Measurements from ENCODE around the gene ANKH. TPM values are rescaled to one million over a fixed set of nuclear protein-coding genes. Genes with fewer than 3 reads are reported as not detected.
"Not testable (repeated sequence)": the region's sequence is repeated elsewhere in the genome, so short reads cannot be mapped to it uniquely, and the experiment has no call there.

Gene ANKH
- total RNA-seq, 1 donor from 2014 or later, result 233 TPM

- intact Hi-C loops (cut with DNase I), result no loop called here
- no peak for DNase-seq (ENCODE audit: low spot score)
Observed at GRCh38 chr5:14863105-14863504, 8.5 kb downstream of the ANKH start.

DNA sequence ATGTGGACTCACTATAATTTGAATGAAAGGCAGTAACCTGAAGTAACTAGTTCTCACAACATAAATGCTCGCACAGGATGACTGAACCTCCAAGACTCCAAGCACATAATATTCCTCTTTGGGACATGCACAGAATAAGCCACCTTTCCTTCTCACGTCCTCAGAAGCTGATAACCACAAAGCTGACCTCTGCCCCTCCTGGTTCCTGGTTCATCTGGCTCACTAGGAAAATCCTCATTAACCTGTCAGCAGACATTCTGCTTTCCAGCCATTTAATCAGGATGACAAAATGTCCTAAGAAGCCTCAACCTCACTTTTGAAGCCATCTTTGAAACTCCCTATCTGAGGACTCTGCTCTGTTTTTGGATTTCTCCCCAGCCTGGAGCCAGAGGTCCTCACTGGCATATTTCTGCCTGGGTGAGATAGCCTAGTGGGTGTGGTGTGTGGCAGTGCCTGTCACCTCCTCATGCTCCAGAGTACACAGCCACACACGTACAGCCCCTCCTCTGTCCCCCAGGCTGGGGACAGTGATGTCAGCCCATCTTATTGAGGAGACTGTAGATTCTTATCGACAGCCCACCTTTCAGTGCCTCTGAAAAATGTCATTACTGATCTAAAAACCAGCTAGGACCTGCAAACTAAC lies 10.3 kb downstream of the ANKH start:
- no peak for DNase-seq (ENCODE audit: low spot score)
- intact Hi-C loops (cut with DNase I), result no loop called here

GRCh38 chr5:14859980-14860379 lies 11.6 kb downstream of the ANKH start:
- intact Hi-C loops (cut with DNase I), result no loop called here
- no peak for DNase-seq (ENCODE audit: low spot score)

DNA sequence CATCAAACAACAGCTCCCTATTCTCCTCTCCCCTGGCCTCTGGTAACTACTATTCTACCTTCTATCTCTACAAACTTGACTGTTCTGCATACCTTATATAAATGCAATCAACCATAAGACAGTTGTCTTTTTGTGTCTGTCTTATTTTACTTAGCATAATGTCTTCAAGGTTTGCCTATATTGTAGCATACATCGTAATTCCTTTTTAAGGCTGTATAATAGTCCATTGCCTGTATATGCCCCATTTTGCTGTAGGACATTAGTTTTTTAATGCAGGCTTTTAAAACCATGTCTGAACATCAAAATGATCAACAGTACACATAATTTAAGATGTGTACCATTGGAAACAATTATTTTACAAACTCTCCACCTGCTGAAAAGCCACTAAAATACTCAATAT lies 12.4 kb downstream of the ANKH start:
- no peak for DNase-seq (ENCODE audit: low spot score)
- intact Hi-C loops (cut with DNase I), result no loop called here

- DNase-seq (ENCODE audit: low spot score), result no peak
- intact Hi-C loops (cut with DNase I), result no loop called here
Observed at GRCh38 chr5:14855366-14855765, 16.2 kb downstream of the ANKH start.

GRCh38 chr5:14854799-14855198 lies 16.8 kb downstream of the ANKH start:
- intact Hi-C loops (cut with DNase I), result no loop called here
- DNase-seq (ENCODE audit: low spot score), result no peak

- no peak for DNase-seq (ENCODE audit: low spot score)
- intact Hi-C loops (cut with DNase I), result no loop called here
Observed at GRCh38 chr5:14853685-14854084, 17.9 kb downstream of the ANKH start.

DNA sequence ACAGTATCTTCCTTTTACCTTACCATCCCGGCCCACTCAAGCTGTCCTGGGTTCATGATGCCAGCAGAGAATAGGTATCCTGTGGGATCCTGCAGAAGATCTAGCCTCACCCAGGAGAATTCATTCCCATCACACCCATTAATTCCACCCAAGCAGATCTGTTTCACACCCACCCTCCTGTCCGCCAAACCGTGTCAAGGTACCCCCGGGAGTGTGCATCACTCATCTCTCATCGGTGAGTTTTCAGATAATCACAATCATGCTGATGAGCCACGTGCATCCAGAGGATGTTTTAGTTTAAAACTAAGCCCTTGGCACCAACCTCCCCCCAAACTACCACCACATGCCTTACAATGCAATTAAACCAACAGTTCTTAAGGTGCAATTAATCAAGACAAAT lies 18.8 kb downstream of the ANKH start:
- DNase-seq (ENCODE audit: low spot score), result no peak
- intact Hi-C loops (cut with DNase I), result no loop called here

- DNase-seq (ENCODE audit: low spot score), result no peak
- intact Hi-C loops (cut with DNase I), result no loop called here
Observed at GRCh38 chr5:14851999-14852526, 19.5 kb downstream of the ANKH start.

DNA sequence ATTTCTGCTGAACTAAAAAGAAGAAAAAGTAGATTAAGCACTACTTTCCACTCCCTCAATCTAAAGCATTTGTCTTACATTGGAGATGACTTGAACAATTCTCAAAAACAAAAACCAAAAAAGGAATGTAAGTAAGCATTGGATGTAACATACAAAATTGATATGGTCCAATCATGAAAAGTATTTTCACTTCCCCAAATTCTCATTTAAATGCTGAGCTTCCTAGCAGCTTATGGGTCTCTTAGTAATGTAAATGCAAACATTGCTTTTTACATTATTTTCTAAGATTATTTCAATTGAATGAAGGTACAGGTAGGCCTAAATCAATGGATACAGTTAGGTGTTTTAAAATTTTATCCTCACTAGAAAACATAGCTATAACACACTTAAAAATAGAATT lies 20.0 kb downstream of the ANKH start:
- intact Hi-C loops (cut with DNase I), result no loop called here
- no peak for DNase-seq (ENCODE audit: low spot score)

- intact Hi-C loops (cut with DNase I), result no loop called here
- no peak for DNase-seq (ENCODE audit: low spot score)
Observed at GRCh38 chr5:14851050-14851419, 20.5 kb downstream of the ANKH start.

GRCh38 chr5:14850419-14851049 lies 21.0 kb downstream of the ANKH start:
- DNase-seq (ENCODE audit: low spot score), result no peak
- intact Hi-C loops (cut with DNase I), result no loop called here

GRCh38 chr5:14849516-14850294 lies 21.9 kb downstream of the ANKH start:
- intact Hi-C loops (cut with DNase I), result no loop called here
- DNase-seq (ENCODE audit: low spot score), result no peak

GRCh38 chr5:14848942-14849341 lies 22.6 kb downstream of the ANKH start:
- DNase-seq (ENCODE audit: low spot score); intact Hi-C loops (cut with DNase I): not testable (repeated sequence)

DNA sequence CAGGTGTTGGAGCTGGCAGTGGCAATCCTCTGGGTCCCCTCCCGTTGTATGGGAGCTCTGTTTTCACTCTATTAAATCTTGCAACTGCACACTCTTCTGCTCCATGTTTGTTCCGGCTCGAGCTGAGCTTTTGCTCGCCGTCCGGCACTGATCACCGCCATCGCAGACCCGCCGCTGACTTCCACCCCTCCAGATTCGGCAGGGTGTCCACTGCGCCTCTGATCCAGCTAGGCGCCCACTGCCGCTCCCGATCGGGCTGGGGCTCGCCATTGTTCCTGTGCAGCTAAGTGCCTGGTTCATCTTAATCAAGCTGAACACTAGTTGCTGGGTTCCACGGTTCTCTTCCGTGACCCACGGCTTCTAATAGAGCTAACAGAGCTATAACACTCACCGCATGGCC lies 23.2 kb downstream of the ANKH start:
- intact Hi-C loops (cut with DNase I), result no loop called here
- no peak for DNase-seq (ENCODE audit: low spot score)

GRCh38 chr5:14847471-14847870 lies 24.1 kb downstream of the ANKH start:
- no peak for DNase-seq (ENCODE audit: low spot score)
- intact Hi-C loops (cut with DNase I), result no loop called here

DNA sequence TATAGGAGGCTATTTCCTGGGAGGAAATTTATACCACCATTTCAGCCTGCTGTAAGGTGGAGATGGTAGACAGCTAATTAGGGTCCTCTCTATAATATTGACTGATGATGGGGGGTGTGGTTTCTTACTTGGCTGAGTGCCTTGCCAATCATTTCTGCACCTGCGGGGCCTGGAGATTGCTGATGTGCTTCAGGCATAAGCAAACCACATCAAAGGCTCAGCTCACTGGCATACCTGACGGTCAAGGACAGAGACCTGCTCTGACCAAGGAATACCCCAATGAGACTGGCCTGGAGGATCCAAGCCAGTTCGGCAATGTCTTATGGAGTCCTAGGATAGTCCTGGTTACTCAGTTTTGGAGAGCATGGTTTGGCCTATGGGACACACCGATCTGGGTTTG lies 29.5 kb downstream of the ANKH start:
- intact Hi-C loops (cut with DNase I), result no loop called here
- DNase-seq (ENCODE audit: low spot score), result no peak

DNA sequence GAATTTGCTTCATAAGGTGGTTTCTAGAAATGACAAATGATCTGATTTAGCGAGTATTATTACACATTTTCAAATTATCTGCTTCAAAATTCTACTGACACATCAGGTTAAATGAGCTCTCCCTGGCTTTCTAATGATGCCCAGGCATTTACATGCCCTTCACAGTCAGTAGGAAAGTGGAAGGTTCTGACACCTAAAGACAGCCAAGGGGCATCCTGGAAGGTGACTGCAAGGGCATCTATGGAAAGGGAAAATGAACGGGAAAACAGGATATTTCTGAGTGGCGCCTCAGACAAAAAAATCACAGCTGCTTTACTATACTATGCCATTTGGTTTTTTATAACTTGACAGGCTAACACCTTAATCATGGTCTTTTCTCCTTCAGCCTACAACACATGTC lies 31.0 kb downstream of the ANKH start:
- DNase-seq (ENCODE audit: low spot score), result no peak
- intact Hi-C loops (cut with DNase I), result no loop called here

DNA sequence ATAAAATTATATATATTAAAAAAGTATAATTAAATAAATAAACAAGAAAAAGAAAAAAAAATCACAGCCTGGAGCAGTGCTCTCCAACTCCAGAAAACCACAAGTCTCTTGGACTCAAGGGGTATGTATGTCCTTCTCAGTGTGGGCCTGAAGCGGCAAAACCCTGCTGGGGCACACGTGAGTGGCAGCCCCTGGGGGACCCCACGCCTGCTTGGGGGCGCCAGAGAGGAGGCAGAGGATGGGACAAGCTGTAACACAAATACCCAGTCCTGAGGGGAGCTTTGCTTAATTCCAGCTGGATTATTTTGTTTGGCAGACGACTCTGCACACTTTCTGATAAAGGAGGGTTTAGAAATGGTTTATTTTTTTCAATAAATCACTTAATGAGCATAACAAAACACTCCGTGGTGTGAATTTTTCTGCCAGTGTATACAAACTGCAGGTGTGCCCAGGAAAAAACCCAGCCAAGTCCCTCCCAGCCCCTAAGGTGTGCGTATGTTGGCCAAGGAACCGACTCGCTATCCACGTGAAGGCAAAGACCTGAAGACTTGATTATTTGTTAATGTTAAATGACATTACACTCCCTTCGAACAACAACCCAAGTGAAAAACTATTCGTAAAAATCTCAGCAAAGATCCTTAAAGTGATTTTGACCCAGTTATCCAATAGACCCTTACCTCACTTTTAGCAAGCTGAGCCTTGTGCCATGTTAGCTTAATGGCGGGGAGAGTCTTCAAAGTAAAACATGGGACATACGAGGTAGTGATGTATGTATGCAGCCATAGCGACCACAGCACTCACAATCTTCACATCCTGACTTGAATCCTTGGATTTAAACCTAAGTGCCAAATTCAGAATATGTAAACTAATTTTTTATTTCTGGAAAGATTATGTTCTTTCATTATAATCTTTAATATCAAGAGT lies 32.9 kb downstream of the ANKH start:
- intact Hi-C loops (cut with DNase I), result no loop called here
- DNase-seq (ENCODE audit: low spot score), result no peak
